Mammary epithelial cell (primary cell): ENCODE results near the gene RARB.

Experiments used
- EZH2 ChIP-seq: IDR thresholded peaks from 2 replicates; pipeline ENCODE4 v1.6.1; 2012; ENCODE audit warnings: low read length, inconsistent platforms, borderline replicate concordance
- TF ChIP-seq, protein P1 (sequence below), 2 donors: IDR thresholded peaks in 1 of 2; conservative IDR thresholded peaks in 1 of 2; 2 replicates each; pipeline ENCODE4 v1.5.1; 2011 to 2012; ENCODE audit warnings: inconsistent platforms in 2 of 2, low read length in 2 of 2, mild to moderate bottlenecking in 2 of 2, control low read depth in 1 of 2, low read depth in 1 of 2; ENCODE audit not compliant: insufficient read depth in 1 of 2; ENCODE audit errors: extremely low read depth in 1 of 2

- TF ChIP-seq, protein P1, sequence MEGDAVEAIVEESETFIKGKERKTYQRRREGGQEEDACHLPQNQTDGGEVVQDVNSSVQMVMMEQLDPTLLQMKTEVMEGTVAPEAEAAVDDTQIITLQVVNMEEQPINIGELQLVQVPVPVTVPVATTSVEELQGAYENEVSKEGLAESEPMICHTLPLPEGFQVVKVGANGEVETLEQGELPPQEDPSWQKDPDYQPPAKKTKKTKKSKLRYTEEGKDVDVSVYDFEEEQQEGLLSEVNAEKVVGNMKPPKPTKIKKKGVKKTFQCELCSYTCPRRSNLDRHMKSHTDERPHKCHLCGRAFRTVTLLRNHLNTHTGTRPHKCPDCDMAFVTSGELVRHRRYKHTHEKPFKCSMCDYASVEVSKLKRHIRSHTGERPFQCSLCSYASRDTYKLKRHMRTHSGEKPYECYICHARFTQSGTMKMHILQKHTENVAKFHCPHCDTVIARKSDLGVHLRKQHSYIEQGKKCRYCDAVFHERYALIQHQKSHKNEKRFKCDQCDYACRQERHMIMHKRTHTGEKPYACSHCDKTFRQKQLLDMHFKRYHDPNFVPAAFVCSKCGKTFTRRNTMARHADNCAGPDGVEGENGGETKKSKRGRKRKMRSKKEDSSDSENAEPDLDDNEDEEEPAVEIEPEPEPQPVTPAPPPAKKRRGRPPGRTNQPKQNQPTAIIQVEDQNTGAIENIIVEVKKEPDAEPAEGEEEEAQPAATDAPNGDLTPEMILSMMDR (conservative IDR thresholded peaks at IDR 0.05 in 1 of 2, IDR thresholded peaks at IDR 0.05 in 1 of 2; ENCODE audit: extremely low read depth in 1 of 2, insufficient read depth in 1 of 2, low read depth in 1 of 2, low read length in 2 of 2): no peak
- TF ChIP-seq EZH2: no peak
Observed at GRCh38 chr3:25410703-25411102, 17.4 kb upstream of the RARB start.
